Osteocyte (in vitro differentiated cells): ENCODE results near the gene TOMM22. TPM values are rescaled to one million over a fixed set of nuclear protein-coding genes. Genes with fewer than 3 reads are reported as not detected.

Experiments used
- DNase-seq: peaks from one replicate; pipeline ENCODE4 v3.0.0; 2021; ENCODE audit warnings: mixed read lengths; ENCODE audit not compliant: unreplicated experiment; ENCODE audit errors: extremely low spot score
- H3K27ac Mint-ChIP-seq: one replicate; pipeline ENCODE4 v1.8.0; 2021; ENCODE audit warnings: mild to moderate bottlenecking, mixed read lengths; ENCODE audit not compliant: unreplicated experiment
- H3K27me3 Mint-ChIP-seq: one replicate; pipeline ENCODE4 v1.8.0; 2021; ENCODE audit warnings: mixed read lengths; ENCODE audit not compliant: unreplicated experiment
- H3K36me3 Mint-ChIP-seq: one replicate; pipeline ENCODE4 v1.8.0; 2021; ENCODE audit warnings: mixed read lengths; ENCODE audit not compliant: unreplicated experiment
- H3K4me1 Mint-ChIP-seq: one replicate; pipeline ENCODE4 v1.8.0; 2021; ENCODE audit warnings: mixed read lengths; ENCODE audit not compliant: unreplicated experiment
- H3K4me3 Mint-ChIP-seq: one replicate; pipeline ENCODE4 v1.8.0; 2021; ENCODE audit warnings: mild to moderate bottlenecking, moderate library complexity, mixed read lengths; ENCODE audit not compliant: unreplicated experiment
- H3K9me3 Mint-ChIP-seq: one replicate; pipeline ENCODE4 v1.8.0; 2021; ENCODE audit warnings: mixed read lengths; ENCODE audit not compliant: unreplicated experiment
- CTCF ChIP-seq: fragments of 200-600 bp; sonication (generic); IDR thresholded peaks from 2 replicates; pipeline ENCODE4 v1.5.0; 2021; ENCODE audit warnings: antibody characterized with exemption, mild to moderate bottlenecking, moderate library complexity
- total RNA-seq: library from RNA; stranded (reverse); gene quantifications from 2 replicates; pipeline ENCODE4 v1.2.1, GENCODE V29; 2021

TOMM22 gene
- total RNA-seq, 1 donor from 2014 or later = 61.0 TPM

- no peak for TF ChIP-seq CTCF
- H3K36me3 Mint-ChIP-seq = peaks cover 34% of the 10 kb centered on the region
- H3K4me1 Mint-ChIP-seq = peaks cover 49% of the 10 kb centered on the region
- peak overlapping the region; percentile 32 for H3K4me3 Mint-ChIP-seq
- no peak for DNase-seq
- H3K27ac Mint-ChIP-seq = peak overlapping the region; percentile 90
- H3K9me3 Mint-ChIP-seq = no peaks in the 10 kb centered on the region
- H3K27me3 Mint-ChIP-seq = no peaks in the 10 kb centered on the region
Measured at GRCh38 chr22:38720350-38720749, 38.6 kb downstream of the TOMM22 start.

DNA sequence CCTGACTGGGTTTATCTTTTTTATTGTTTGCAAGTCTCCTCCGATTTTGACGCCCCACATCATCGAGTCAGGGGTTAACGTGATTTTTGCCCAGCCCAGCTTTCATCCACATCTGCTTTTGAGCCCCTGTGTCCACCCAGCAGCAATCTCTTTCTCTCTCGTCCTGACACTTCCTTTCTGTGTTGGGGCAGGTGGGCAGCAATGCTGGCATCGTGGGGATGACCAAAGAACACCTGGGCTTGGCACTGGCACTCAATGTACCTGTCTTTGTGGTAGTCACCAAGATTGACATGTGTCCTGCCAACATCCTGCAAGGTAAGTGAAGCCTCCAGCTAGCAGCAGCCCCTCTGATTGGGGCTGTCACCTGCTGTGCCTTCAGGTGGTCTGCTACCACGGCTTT, 39.8 kb downstream of the TOMM22 start:
- no peak for TF ChIP-seq CTCF

GRCh38 chr22:38724176-38724575, 42.4 kb downstream of the TOMM22 start:
- Mint-ChIP-seq H3K9me3 (no peaks in the 10 kb centered on the region), H3K4me3 (no peak overlapping the region), H3K36me3 (peaks cover 54% of the 10 kb centered on the region), H3K27me3 (no peaks in the 10 kb centered on the region), H3K4me1 (peaks cover 27% of the 10 kb centered on the region), H3K27ac (no peak overlapping the region)
- DNase-seq = no peak
- no peak for TF ChIP-seq CTCF

More for the DNA sequence above, 39.8 kb downstream of the TOMM22 start:
- no peaks in the 10 kb centered on the region for H3K9me3 Mint-ChIP-seq
- H3K36me3 Mint-ChIP-seq = peaks cover 37% of the 10 kb centered on the region
- H3K27me3 Mint-ChIP-seq = no peaks in the 10 kb centered on the region
- H3K4me3 Mint-ChIP-seq = no peak overlapping the region
- DNase-seq = no peak
- H3K4me1 Mint-ChIP-seq = peaks cover 42% of the 10 kb centered on the region
- H3K27ac Mint-ChIP-seq = peak overlapping the region; percentile 72

DNA sequence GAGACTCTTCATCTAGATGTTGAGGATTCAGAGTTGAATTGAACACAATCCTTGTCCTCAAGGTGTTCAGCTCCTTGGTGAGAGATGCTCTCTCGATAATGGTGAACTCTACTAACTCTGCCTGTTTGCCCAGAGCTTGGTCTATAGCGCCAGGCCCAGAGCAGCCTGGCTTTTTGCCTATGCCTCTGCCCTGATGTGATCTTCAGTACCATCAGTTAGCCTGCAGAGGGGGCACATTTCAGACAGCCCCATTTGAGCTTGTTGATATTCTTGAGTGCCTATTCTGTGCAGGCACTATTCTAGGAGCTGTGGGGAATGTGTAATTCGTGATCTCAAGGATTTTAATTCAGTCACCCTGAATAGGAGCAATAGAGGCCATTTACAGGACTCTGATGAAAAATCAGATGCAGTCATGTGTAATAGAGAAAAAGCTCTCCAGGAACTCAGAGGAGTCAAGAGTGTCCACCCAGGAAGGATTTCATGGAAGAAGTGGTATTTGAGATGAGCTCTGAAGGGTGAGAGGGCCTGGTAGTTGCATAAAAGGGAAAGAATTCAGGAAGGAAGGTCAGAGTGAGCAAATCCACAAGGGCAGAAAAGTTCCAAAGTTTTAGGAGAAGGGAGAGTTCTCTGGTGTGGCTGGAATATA, 43.3 kb downstream of the TOMM22 start:
- Mint-ChIP-seq H3K36me3 (peaks cover 61% of the 10 kb centered on the region), H3K27me3 (no peaks in the 10 kb centered on the region), H3K9me3 (no peaks in the 10 kb centered on the region), H3K4me1 (peaks cover 23% of the 10 kb centered on the region), H3K4me3 (no peak overlapping the region), H3K27ac (no peak overlapping the region)
- peak; percentile 56 for TF ChIP-seq CTCF
- no peak for DNase-seq

GRCh38 chr22:38725900-38726655, 44.3 kb downstream of the TOMM22 start:
- no peak overlapping the region for H3K4me3 Mint-ChIP-seq
- no peak overlapping the region for H3K27ac Mint-ChIP-seq
- TF ChIP-seq CTCF = no peak
- DNase-seq = no peak
- peaks cover 25% of the 10 kb centered on the region for H3K4me1 Mint-ChIP-seq
- H3K36me3 Mint-ChIP-seq = peaks cover 67% of the 10 kb centered on the region
- H3K27me3 Mint-ChIP-seq = no peaks in the 10 kb centered on the region
- no peaks in the 10 kb centered on the region for H3K9me3 Mint-ChIP-seq
